SK-N-SH (cell line): ENCODE results near the gene WDR47.

ENCODE experiments used
- CHD2 ChIP-seq: fragments of 150-350 bp; IDR thresholded peaks from 2 replicates; pipeline ENCODE4 v1.6.1; 2018; ENCODE audit warnings: low read length; ENCODE audit not compliant: partially characterized antibody
- CTCF ChIP-seq: fragments of 200-600 bp; sonication (generic); IDR thresholded peaks from 2 replicates; pipeline ENCODE4 v1.6.1; 2017; ENCODE audit warnings: antibody characterized with exemption, mild to moderate bottlenecking, moderate library complexity
- ELF1 ChIP-seq: IDR thresholded peaks from 2 replicates; pipeline ENCODE4 v1.4.0; 2012
- FOXJ3 ChIP-seq: sonication (generic); formaldehyde crosslinking; IDR thresholded peaks from 2 replicates; pipeline ENCODE4 v1.5.1; 2020; ENCODE audit warnings: mild to moderate bottlenecking, missing genetic modification reagents
- JUND ChIP-seq: IDR thresholded peaks from 2 replicates; pipeline ENCODE4 v1.4.0; 2012
- MAX ChIP-seq: IDR thresholded peaks from 2 replicates; pipeline ENCODE4 v1.4.0; 2012; ENCODE audit warnings: low read depth
- MEF2A ChIP-seq: IDR thresholded peaks from 2 replicates; pipeline ENCODE4 v1.4.0; 2012; ENCODE audit warnings: low read depth, borderline replicate concordance
- MXI1 ChIP-seq: IDR thresholded peaks from 2 replicates; pipeline ENCODE4 v1.6.1; 2012; ENCODE audit warnings: mild to moderate bottlenecking, low read depth, low read length, improper control_type of control experiment
- POLR2AphosphoS5 ChIP-seq: IDR thresholded peaks from 2 replicates; pipeline ENCODE4 v1.6.1; 2012; ENCODE audit warnings: low read depth, low read length
- SIN3A ChIP-seq: IDR thresholded peaks from 2 replicates; pipeline ENCODE4 v1.6.1; 2012; ENCODE audit warnings: low read depth, mild to moderate bottlenecking, low read length, moderate library complexity, borderline replicate concordance
- YY1 ChIP-seq: IDR thresholded peaks from 2 replicates; pipeline ENCODE4 v1.4.0; 2012; ENCODE audit warnings: low read depth, mild to moderate bottlenecking

GRCh38 chr1:109083501-109083900 lies 41.6 kb upstream of the WDR47 start:
- no peak for TF ChIP-seq YY1
- TF ChIP-seq MAX: no peak
- no peak for TF ChIP-seq CTCF
- TF ChIP-seq JUND: no peak
- TF ChIP-seq ELF1: no peak
- no peak for TF ChIP-seq MEF2A
- TF ChIP-seq SIN3A: no peak
- no peak for TF ChIP-seq POLR2AphosphoS5
- TF ChIP-seq MXI1: no peak
- no peak for TF ChIP-seq CHD2
- no peak for TF ChIP-seq FOXJ3 (CRISPR knock-in tag)
